Heart right ventricle (tissue), 16 donors: ENCODE data around the gene C2orf42. TPM values are rescaled to one million over a fixed set of nuclear protein-coding genes. Genes with fewer than 3 reads are reported as not detected.
A peak's percentile ranks its signal among the peaks of the same experiment; 100 is the strongest.

Experiments used
- ATAC-seq, 8 donors: fragments of 200-7000 bp; cut with Tn5 transposase; one replicate each; pipeline ENCODE4 v1.9.1; 2020; ENCODE audit warnings: mild to moderate bottlenecking in 8 of 8, moderate library complexity in 8 of 8, moderate number of reproducible peaks in 1 of 8
- DNase-seq, 2 donors: peaks; one replicate each; pipeline ENCODE4 v3.0.0-alpha.2; 2020
- H3K27ac ChIP-seq, 10 donors: fragments of 200-600 bp; sonication (generic) in 2 of 10; one replicate each; pipeline versions ENCODE4 v1.5.0 to v1.8.0; 2020 to 2022; ENCODE audit warnings: mild to moderate bottlenecking in 3 of 10
- H3K27me3 ChIP-seq, 7 donors: fragments of 200-600 bp; one replicate each; pipeline ENCODE4 v1.8.0; 2021 to 2022; ENCODE audit warnings: mild to moderate bottlenecking in 2 of 7
- H3K36me3 ChIP-seq, 9 donors: fragments of 200-600 bp; sonication (generic) in 1 of 9; one replicate each; pipeline versions ENCODE4 v1.5.0 to v1.8.0; 2020 to 2022; ENCODE audit warnings: mild to moderate bottlenecking in 2 of 9
- H3K4me1 ChIP-seq, 9 donors: fragments of 200-600 bp; sonication (generic) in 1 of 9; one replicate each; pipeline versions ENCODE4 v1.5.0 to v1.8.0; 2020 to 2022; ENCODE audit warnings: mild to moderate bottlenecking in 4 of 9
- H3K4me3 ChIP-seq, 10 donors: fragments of 200-600 bp; sonication (generic) in 2 of 10; one replicate each; pipeline versions ENCODE4 v1.5.0 to v1.8.0; 2020 to 2022; ENCODE audit warnings: mild to moderate bottlenecking in 7 of 10, moderate library complexity in 2 of 10
- H3K9me3 ChIP-seq, 11 donors: fragments of 200-600 bp in 10 of 11; sonication (generic) in 2 of 11; one replicate each; pipeline versions ENCODE4 v1.5.0 to v1.8.0; 2013 to 2022; ENCODE audit warnings: mild to moderate bottlenecking in 2 of 11, control low read depth in 1 of 11, moderate library complexity in 1 of 11
- CTCF ChIP-seq, 9 donors: fragments of 200-600 bp; sonication (generic) in 2 of 9; IDR thresholded peaks; one replicate each; pipeline versions ENCODE4 v1.5.0 to v1.8.0; 2021 to 2022; ENCODE audit warnings: antibody characterized with exemption in 9 of 9, mild to moderate bottlenecking in 5 of 9, moderate library complexity in 1 of 9
- WGBS, 2 donors: extraction: QIAGEN DNeasy Blood & Tissue Kit; methylation state at CpG; one replicate each; pipeline ENCODE4 v1.1.7; 2013; ENCODE audit warnings: inconsistent platforms in 1 of 2; 5-methylcytosine and 5-hydroxymethylcytosine counted together
- intact Hi-C, 10 donors: fragments of 100-400 bp; cut with DNase I; formaldehyde crosslinking; loops; one replicate each; pipeline versions ENCODE4 v1.11.1 to v1.14.2; 2022
- polyA plus RNA-seq, 2 donors: library from polyadenylated mRNA; stranded (reverse); fragments of 200-250 nt; gene quantifications; one replicate each; pipeline ENCODE4 v1.2.3, GENCODE V29; 2013
- total RNA-seq, 10 donors: library from RNA; stranded (reverse); fragmentation: NEBNext Ultra II Directional in 3 of 10; extraction: Animal tissue kit (Norgen Biotek cat#: 25700) in 3 of 10; gene quantifications; one replicate each; pipeline versions ENCODE4 v1.2.1 to v1.2.4, GENCODE V29; 2021 to 2023
- donor health status: Arrhythmogenic right ventricular cardiomyopathy.
- donor health status: ischemic (EF 13 %, LVEDD 7.1; RV severe dilation, severe dysfunction).
- donor health status: healthy with polysubstance abuse.
- donor health status: DM: no; HTN: yes; CAD: no.
- donor health status: DM: no; HTN: no; CAD: no.
- donor health status: ischemic (EF 25% LVEDD 6.9; RV normal size, moderate dysfunction).
- donor health status: ischemic (EF 25% LVEDD 5.7; RV mildly dilated, moderate dysfunction).
- donor health status: healthy.
- donor health status: DM: yes; HTN: yes; CAD: no.
- donor health status: Ischemic cardiomyopathy.
- donor health status: ischemic (EF 35%, LVEDD 5.7; RV mildly dilated, moderate dysfunction).
- donor health status: nonischemic (EF 11% LVEDD 7.7; RV severe dilation, severe dysfunction).
- donor health status: DM: yes; HTN: yes; CAD: no.
- donor health status: PGD.
- donor health status: ischemic (EF 29% LVEDD 5.4; RV normal size, mild dysfunction).
- donor health status: nonischemic (EF 23%, LVEDD 6.1; RV moderate dilation, normal function).

Gene C2orf42
- total and polyA plus RNA-seq, 12 donors, result 3.8 to 15.5 (median 8.8) TPM

GRCh38 chr2:70122470-70122869 is 68.3 kb downstream of the C2orf42 start:
- Histone ChIP-seq H3K27ac (peak overlapping the region in 6 of 10 donors; percentile 99 to 100 (median 99)), H3K4me3 (no peak overlapping the region), H3K27me3 (no peaks in the 10 kb centered on the region), H3K9me3 (no peaks in the 10 kb centered on the region), H3K4me1 (peaks cover 13 to 72% (median 41%) of the 10 kb centered on the region in 9 donors), H3K36me3 (no peaks in the 10 kb centered on the region)
- intact Hi-C loops, result loop anchor here in 5 of 10 donors (2.0 to 5.0 kb wide), 3 partner anchors 34 to 36 kb away; partner anchors contain the start of gene PCBP1 (in 4 of the 5)
- ATAC-seq (no peak), DNase-seq (no peak)
- 92 to 93% methylated on average over 4 of the region's 4 CpGs for WGBS, 2 donors
- TF ChIP-seq CTCF (IDR thresholded peaks at IDR 0.05), result no peak

- no peak for ATAC-seq
Observed at GRCh38 chr2:70121627-70122372, 69.0 kb downstream of the C2orf42 start.

GRCh38 chr2:70118798-70119454 is 71.9 kb downstream of the C2orf42 start:
- ATAC-seq (peak in 2 of 8 donors; percentile 9 to 19), DNase-seq (no peak)
- no peaks in the 10 kb centered on the region for H3K27me3 ChIP-seq
- WGBS, 2 donors, result 43 to 48% methylated on average over 4 of the region's 4 CpGs
- H3K9me3 ChIP-seq, result no peaks in the 10 kb centered on the region
- TF ChIP-seq CTCF (IDR thresholded peaks at IDR 0.05), result no peak
- H3K36me3 ChIP-seq, result no peaks in the 10 kb centered on the region
- H3K4me1 ChIP-seq, result peaks cover 8 to 71% (median 43%) of the 10 kb centered on the region in 9 donors
- intact Hi-C loops, result no loop called here
- no peak overlapping the region for H3K4me3 ChIP-seq
- H3K27ac ChIP-seq, result peak overlapping the region in 9 of 10 donors; percentile 5 to 88 (median 61)

More at GRCh38 chr2:70121627-70122372, 69.0 kb downstream of the C2orf42 start:
- Histone ChIP-seq H3K36me3 (no peaks in the 10 kb centered on the region), H3K4me1 (peaks cover 15 to 73% (median 41%) of the 10 kb centered on the region in 9 donors), H3K27ac (peak overlapping the region in 9 of 10 donors; percentile 11 to 100 (median 37)), H3K27me3 (no peaks in the 10 kb centered on the region), H3K9me3 (no peaks in the 10 kb centered on the region), H3K4me3 (no peak overlapping the region)
- TF ChIP-seq CTCF (IDR thresholded peaks at IDR 0.05), result no peak
- 58% methylated on average over 6 of the region's 6 CpGs for WGBS, 2 donors
- intact Hi-C loops, result loop anchor here in 5 of 10 donors (2.0 to 5.0 kb wide), 3 partner anchors 33 to 35 kb away; partner anchors contain the start of gene PCBP1 (in 4 of the 5)
- no peak for DNase-seq

- TF ChIP-seq CTCF (IDR thresholded peaks at IDR 0.05), result no peak
- Histone ChIP-seq H3K27me3 (no peaks in the 10 kb centered on the region), H3K36me3 (no peaks in the 10 kb centered on the region), H3K9me3 (no peaks in the 10 kb centered on the region), H3K4me3 (no peak overlapping the region), H3K4me1 (peaks cover 2 to 62% (median 38%) of the 10 kb centered on the region in 9 donors), H3K27ac (peak overlapping the region in 7 of 10 donors; percentile 9 to 88 (median 69))
- WGBS, 2 donors, result 64 to 71% methylated on average over 2 of the region's 2 CpGs
- intact Hi-C loops, result no loop called here
- ATAC-seq (no peak), DNase-seq (no peak)
Observed at GRCh38 chr2:70116936-70117552, 73.8 kb downstream of the C2orf42 start.
